ENCODE data around the gene STK32B.

DNA sequence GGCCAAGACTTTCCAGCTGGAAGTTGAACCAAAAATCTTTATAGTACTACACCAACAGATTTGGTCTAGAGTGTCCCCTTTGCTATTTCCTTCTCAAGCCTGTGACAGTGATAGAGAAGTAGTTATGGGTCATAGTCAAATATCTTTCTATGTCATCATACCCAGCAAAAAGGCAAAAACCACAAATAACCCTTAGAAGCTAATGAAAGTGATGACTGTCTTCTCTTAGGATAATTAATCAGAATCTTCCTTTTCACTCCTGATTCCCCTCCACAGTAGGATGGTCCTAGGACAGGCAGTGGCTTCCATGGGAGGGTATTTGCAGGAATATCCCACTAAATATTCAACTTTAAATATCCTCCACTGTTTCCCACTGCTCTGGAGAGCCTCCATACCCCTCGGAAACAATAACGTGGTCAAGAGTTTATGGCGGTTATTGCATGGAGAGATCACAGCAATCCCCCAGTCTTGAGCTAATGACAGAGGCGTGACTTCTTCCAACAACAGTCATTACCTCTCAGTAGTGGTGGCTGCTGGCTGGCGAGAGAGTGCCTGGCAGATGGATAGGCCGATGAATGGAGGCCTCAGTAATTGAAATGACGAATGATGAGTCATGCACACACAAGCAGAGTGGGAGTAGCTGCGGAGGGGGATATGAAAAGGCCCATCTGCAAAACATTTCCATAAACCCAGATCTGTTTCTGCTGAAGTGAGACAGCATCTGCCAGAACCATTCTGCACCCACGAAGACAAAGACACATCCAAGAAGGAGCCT is 154.9 kb downstream of the STK32B start:
- TF ChIP-seq ZNF423 (tag by site-specific recombination; IDR thresholded peaks at IDR 0.05) = no peak
- TF ChIP-seq ZNF121 (tag by site-specific recombination; IDR thresholded peaks at IDR 0.05) = no peak
- no peak for TF ChIP-seq YY1 (tag by site-specific recombination; IDR thresholded peaks at IDR 0.05)
- no peak for TF ChIP-seq CTCF (tag by site-specific recombination; IDR thresholded peaks at IDR 0.05)
- no peak for TF ChIP-seq ZNF366 (tag by site-specific recombination; conservative IDR thresholded peaks at IDR 0.05)
- TF ChIP-seq ZXDB (tag by site-specific recombination; IDR thresholded peaks at IDR 0.05) = no peak
- no peak for TF ChIP-seq ZBTB10 (tag by site-specific recombination; IDR thresholded peaks at IDR 0.05)
- TF ChIP-seq EGR2 (tag by site-specific recombination; IDR thresholded peaks at IDR 0.05; ENCODE audit: low read depth) = peak; percentile 35; the same call in 1 of the 2 replicates
- no peak for TF ChIP-seq ZNF274 (IDR thresholded peaks at IDR 0.05; ENCODE audit: low read length)
- TF ChIP-seq ZNF274 (tag by site-specific recombination; IDR thresholded peaks at IDR 0.05; ENCODE audit: borderline replicate concordance) = no peak
- TF ChIP-seq, protein P1, sequence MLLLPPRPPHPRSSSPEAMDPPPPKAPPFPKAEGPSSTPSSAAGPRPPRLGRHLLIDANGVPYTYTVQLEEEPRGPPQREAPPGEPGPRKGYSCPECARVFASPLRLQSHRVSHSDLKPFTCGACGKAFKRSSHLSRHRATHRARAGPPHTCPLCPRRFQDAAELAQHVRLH (tag by site-specific recombination; IDR thresholded peaks at IDR 0.05) = no peak
- no peak for TF ChIP-seq ZNF585B (tag by site-specific recombination; IDR thresholded peaks at IDR 0.05)
- TF ChIP-seq ZNF843 (tag by site-specific recombination; IDR thresholded peaks at IDR 0.05) = no peak
- no peak for TF ChIP-seq ZBTB7A (tag by site-specific recombination; IDR thresholded peaks at IDR 0.05; ENCODE audit: low read depth)
- no peak for TF ChIP-seq ZNF2 (tag by site-specific recombination; IDR thresholded peaks at IDR 0.05)

Measured in HEK293 (cell line).